IMR-90 (cell line): ENCODE results near the gene VPS26B. TPM values are rescaled to one million over a fixed set of nuclear protein-coding genes. Genes with fewer than 3 reads are reported as not detected.

Experiments used
- ATAC-seq: fragments of 200-7000 bp; cut with Tn5 transposase; 2 replicates; pipeline ENCODE4 v1.9.1; 2020; ENCODE audit warnings: low read depth, mild to moderate bottlenecking, moderate library complexity
- BruUV-seq: library from RNA; stranded (reverse); fragments of 400-500 nt; replicated peaks from 2 replicates; lab custom pipeline; 2021; lab: Mats Ljungman, UMichigan
- CTCF ChIA-PET: fragments of 300-600 bp; formaldehyde crosslinking; extraction: SDS; loops from one replicate; lab custom pipeline; 2021; ENCODE audit warnings: antibody characterized with exemption; lab: Yijun Ruan, JAX
- POLR2A ChIA-PET: fragments of 300-600 bp; sonication (Branson Sonifier 250); formaldehyde crosslinking; loops from one replicate; lab custom pipeline; 2022; ENCODE audit warnings: antibody characterized with exemption; ENCODE audit not compliant: unreplicated experiment; lab: Charles Lee
- DNase-seq: peaks from one replicate; pipeline ENCODE4 v3.0.0; 2013
- H2AFZ ChIP-seq: replicated peaks from 2 replicates; pipeline ENCODE3; 2013; ENCODE audit warnings: low read length, mild to moderate bottlenecking; ENCODE audit not compliant: poor library complexity
- H2AK5ac ChIP-seq: 2 replicates; pipeline ENCODE4 v1.6.1; 2013; ENCODE audit warnings: low read depth, low read length, inconsistent platforms
- H2AK9ac ChIP-seq: replicated peaks from 2 replicates; pipeline ENCODE3; 2013; ENCODE audit warnings: mild to moderate bottlenecking, low read depth, low read length, moderate library complexity; ENCODE audit not compliant: poor library complexity
- H2BK120ac ChIP-seq: 2 replicates; pipeline ENCODE4 v1.6.1; 2013; ENCODE audit warnings: low read depth, low read length, inconsistent platforms
- H2BK15ac ChIP-seq: 3 replicates; pipeline ENCODE4 v1.6.1; 2013; ENCODE audit warnings: low read depth, low read length, inconsistent platforms
- H2BK20ac ChIP-seq: 2 replicates; pipeline ENCODE4 v1.6.1; 2013; ENCODE audit warnings: low read depth, mild to moderate bottlenecking, inconsistent platforms, low read length, moderate library complexity
- H2BK5ac ChIP-seq: 2 replicates; pipeline ENCODE4 v1.6.1; 2013; ENCODE audit warnings: mild to moderate bottlenecking, low read depth, low read length, inconsistent platforms; ENCODE audit not compliant: poor library complexity, severe bottlenecking
- H3K14ac ChIP-seq: replicated peaks from 2 replicates; pipeline ENCODE4 v1.6.1; 2013; ENCODE audit warnings: low read depth, low read length, inconsistent platforms
- H3K18ac ChIP-seq: 2 replicates; pipeline ENCODE4 v1.6.1; 2013; ENCODE audit warnings: low read depth, low read length, control low read depth
- H3K23ac ChIP-seq: 2 replicates; pipeline ENCODE4 v1.6.1; 2013; ENCODE audit warnings: low read depth, low read length, inconsistent platforms
- H3K27ac ChIP-seq: 2 replicates; pipeline ENCODE4 v1.5.1; 2013; ENCODE audit warnings: mild to moderate bottlenecking, control low read depth, low read length; ENCODE audit not compliant: insufficient read depth
- H3K27me3 ChIP-seq: 2 replicates; pipeline ENCODE4 v1.6.1; 2013; ENCODE audit warnings: low read length; ENCODE audit not compliant: control insufficient read depth, insufficient read depth
- H3K36me3 ChIP-seq: 2 replicates; pipeline ENCODE4 v1.6.1; 2013; ENCODE audit warnings: low read length, mixed read lengths; ENCODE audit not compliant: control insufficient read depth, insufficient read depth
- H3K4ac ChIP-seq: 2 replicates; pipeline ENCODE4 v1.6.1; 2013; ENCODE audit warnings: low read depth, low read length, inconsistent platforms
- H3K4me1 ChIP-seq: 2 replicates; pipeline ENCODE4 v1.6.1; 2013; ENCODE audit warnings: low read length, mixed read lengths; ENCODE audit not compliant: control insufficient read depth, insufficient read depth
- H3K4me2 ChIP-seq: 2 replicates; pipeline ENCODE4 v1.6.1; 2013; ENCODE audit warnings: low read depth, mild to moderate bottlenecking, control low read depth, low read length, moderate library complexity
- H3K4me3 ChIP-seq: 2 replicates; pipeline ENCODE4 v1.5.1; 2013; ENCODE audit warnings: low read depth, mild to moderate bottlenecking, control low read depth, low read length, moderate library complexity; ENCODE audit not compliant: insufficient read depth
- H3K56ac ChIP-seq: 2 replicates; pipeline ENCODE4 v1.6.1; 2013; ENCODE audit warnings: low read length, inconsistent platforms; ENCODE audit not compliant: insufficient read depth; ENCODE audit errors: extremely low read depth
- H3K79me1 ChIP-seq, 2 experiments: 2 replicates each; pipeline ENCODE4 v1.6.1; 2013; ENCODE audit warnings: low read length in 2 of 2, inconsistent platforms in 1 of 2, low read depth in 1 of 2
- H3K9ac ChIP-seq: 2 replicates; pipeline ENCODE4 v1.6.1; 2013; ENCODE audit warnings: low read depth, low read length, control low read depth
- H3K9me1 ChIP-seq: 2 replicates; pipeline ENCODE4 v1.6.1; 2013; ENCODE audit warnings: low read length, inconsistent platforms; ENCODE audit not compliant: insufficient read depth
- H3K9me3 ChIP-seq: 2 replicates; pipeline ENCODE4 v1.6.1; 2013; ENCODE audit warnings: low read length; ENCODE audit not compliant: control insufficient read depth, insufficient read depth
- H4K20me1 ChIP-seq: 2 replicates; pipeline ENCODE4 v1.6.1; 2013; ENCODE audit warnings: low read length, inconsistent platforms; ENCODE audit not compliant: insufficient read depth
- H4K5ac ChIP-seq: 2 replicates; pipeline ENCODE4 v1.6.1; 2013; ENCODE audit warnings: mild to moderate bottlenecking, low read depth, low read length, control low read depth
- H4K8ac ChIP-seq, 2 experiments: 2 replicates each; pipeline ENCODE4 v1.6.1; 2013; ENCODE audit warnings: low read depth in 2 of 2, low read length in 2 of 2, control low read depth in 1 of 2, inconsistent platforms in 1 of 2
- H4K91ac ChIP-seq: 2 replicates; pipeline ENCODE4 v1.6.1; 2013; ENCODE audit warnings: low read depth, low read length, inconsistent platforms; ENCODE audit not compliant: insufficient read depth
- BHLHE40 ChIP-seq: fragments of 150-350 bp; IDR thresholded peaks from 2 replicates; pipeline ENCODE4 v1.6.1; 2016; ENCODE audit warnings: mild to moderate bottlenecking, low read depth, low read length
- CEBPB ChIP-seq: IDR thresholded peaks from 2 replicates; pipeline ENCODE4 v1.6.1; 2012; ENCODE audit warnings: low read depth, low read length, improper control_type of control experiment
- CHD1 ChIP-seq: IDR thresholded peaks from 2 replicates; pipeline ENCODE4 v1.6.1; 2012; ENCODE audit warnings: low read depth, low read length, improper control_type of control experiment
- CTCF ChIP-seq: conservative IDR thresholded peaks from 2 replicates; pipeline ENCODE4 v1.5.1; 2012; ENCODE audit warnings: mild to moderate bottlenecking, low read depth, low read length, improper control_type of control experiment
- ELK1 ChIP-seq: fragments of 150-350 bp; IDR thresholded peaks from 2 replicates; pipeline ENCODE4 v1.6.1; 2016; ENCODE audit warnings: low read depth, mild to moderate bottlenecking, low read length, moderate library complexity, borderline replicate concordance
- FOS ChIP-seq: fragments of 150-350 bp; IDR thresholded peaks from 2 replicates; pipeline ENCODE4 v1.6.1; 2016; ENCODE audit warnings: low read depth, low read length
- MAFK ChIP-seq: IDR thresholded peaks from 2 replicates; pipeline ENCODE4 v1.6.1; 2012; ENCODE audit warnings: low read depth, low read length, improper control_type of control experiment
- MAZ ChIP-seq: IDR thresholded peaks from 2 replicates; pipeline ENCODE4 v1.6.1; 2012; ENCODE audit warnings: low read depth, mild to moderate bottlenecking, low read length, improper control_type of control experiment, moderate library complexity, borderline replicate concordance
- MXI1 ChIP-seq: IDR thresholded peaks from 2 replicates; pipeline ENCODE4 v1.6.1; 2012; ENCODE audit warnings: low read depth, mild to moderate bottlenecking, low read length, moderate library complexity, borderline replicate concordance
- NFE2L2 ChIP-seq: fragments of 150-350 bp; IDR thresholded peaks from 2 replicates; pipeline ENCODE4 v1.6.1; 2016; ENCODE audit warnings: low read depth, mild to moderate bottlenecking, low read length
- POLR2A ChIP-seq: IDR thresholded peaks from 2 replicates; pipeline ENCODE4 v1.6.1; 2012; ENCODE audit warnings: mild to moderate bottlenecking, low read depth, low read length
- RAD21 ChIP-seq: IDR thresholded peaks from 2 replicates; pipeline ENCODE4 v1.6.1; 2012; ENCODE audit warnings: low read length, improper control_type of control experiment
- RCOR1 ChIP-seq: IDR thresholded peaks from 2 replicates; pipeline ENCODE4 v1.6.1; 2012; ENCODE audit warnings: mild to moderate bottlenecking, low read length, improper control_type of control experiment; ENCODE audit not compliant: insufficient replicate concordance
- RFX5 ChIP-seq: IDR thresholded peaks from 2 replicates; pipeline ENCODE4 v1.8.0; 2012; ENCODE audit warnings: low read depth, mild to moderate bottlenecking, low read length, moderate library complexity
- SMC3 ChIP-seq: fragments of 150-350 bp; IDR thresholded peaks from 2 replicates; pipeline ENCODE4 v1.6.1; 2016; ENCODE audit warnings: low read depth, mild to moderate bottlenecking, antibody characterized with exemption, low read length, moderate library complexity
- USF2 ChIP-seq: fragments of 150-350 bp; IDR thresholded peaks from 2 replicates; pipeline ENCODE4 v1.6.1; 2017; ENCODE audit warnings: mild to moderate bottlenecking, antibody characterized with exemption, low read length, low read depth
- WGBS, 2 experiments: methylation state at CpG; one replicate each; pipeline versions ENCODE4 v1.1.5 to v1.1.7; 2013; ENCODE audit warnings: missing lambda C conversion rate in 2 of 2; ENCODE audit not compliant: insufficient read length in 1 of 2; ENCODE audit errors: extremely low coverage in 2 of 2; 5-methylcytosine and 5-hydroxymethylcytosine counted together
- dilution Hi-C: fragments of 300-500 bp; cut with HindIII; formaldehyde crosslinking; loops from one replicate; pipeline ENCODE4 v1.14.3; 2018; ENCODE audit warnings: low sequenced_read_pairs; ENCODE audit not compliant: unreplicated experiment
- in situ Hi-C: fragments of 300-500 bp; cut with MboI; formaldehyde crosslinking; loops from 3 replicates; pipeline ENCODE4 v1.14.3; 2019; ENCODE audit warnings: low sequenced_read_pairs, inconsistent platforms, mixed read lengths
- intact Hi-C: fragments of 100-400 bp; cut with micrococcal nuclease; formaldehyde crosslinking; loops from 2 replicates; pipeline ENCODE4 v1.10.0; 2022
- polyA plus RNA-seq, 3 experiments: library from polyadenylated mRNA; depleted of rRNA; stranded (reverse); fragments of >200 nt; gene quantifications; 2 replicates each; pipeline ENCODE4 v1.2.3, GENCODE V29; 2012; ENCODE audit warnings: low replicate concordance in 1 of 3
- total RNA-seq: library from RNA; depleted of rRNA; stranded (reverse); fragments of >200 nt; gene quantifications from 2 replicates; pipeline ENCODE4 v1.2.3, GENCODE V29; 2012

VPS26B gene
- total and polyA plus RNA-seq, 2 of the 4 experiments (the other 2 are of a cell fraction) = 41.6 to 51.1 TPM

GRCh38 chr11:134270250-134270714, 45.8 kb downstream of the VPS26B start:
- H3K18ac ChIP-seq = no peak overlapping the region
- H3K4me2 ChIP-seq = no peak overlapping the region
- H3K14ac ChIP-seq = no peak overlapping the region
- no peak overlapping the region for H4K8ac ChIP-seq
- H3K4me3 ChIP-seq = no peak overlapping the region
- no peak for TF ChIP-seq NFE2L2
- TF ChIP-seq MAZ = no peak
- TF ChIP-seq MAFK = no peak
- no peak for TF ChIP-seq RFX5
- TF ChIP-seq USF2 = no peak
- no peak for TF ChIP-seq RCOR1
- TF ChIP-seq BHLHE40 = no peak
- no peak for TF ChIP-seq FOS
- TF ChIP-seq MXI1 = no peak
- TF ChIP-seq CHD1 = no peak
- no peak for TF ChIP-seq RAD21
- no peak for TF ChIP-seq POLR2A
- TF ChIP-seq CEBPB = no peak
- no peak for TF ChIP-seq ELK1
- TF ChIP-seq SMC3 = no peak
- TF ChIP-seq CTCF = no peak
- no peak overlapping the region for H4K91ac ChIP-seq
- H2AK5ac ChIP-seq = no peak overlapping the region
- H2BK20ac ChIP-seq = no peak overlapping the region
- CTCF ChIA-PET = no interaction called here
- H3K4me1 ChIP-seq = peaks cover 4% of the 10 kb centered on the region
- no peaks in the 10 kb centered on the region for H3K36me3 ChIP-seq
- H2BK5ac ChIP-seq = no peak overlapping the region
- no peak overlapping the region for H2AFZ ChIP-seq
- no peak overlapping the region for H3K4ac ChIP-seq
- dilution Hi-C loops = no loop called here
- no peak overlapping the region for H4K5ac ChIP-seq
- no peak overlapping the region for H3K23ac ChIP-seq
- intact Hi-C loops = no loop called here
- no peak overlapping the region for H2BK15ac ChIP-seq
- no peak overlapping the region for H3K56ac ChIP-seq
- BruUV-seq = no TSS peak
- no peaks in the 10 kb centered on the region for H3K79me1 ChIP-seq
- no peak overlapping the region for H2AK9ac ChIP-seq
- no peak overlapping the region for H3K9ac ChIP-seq
- DNase-seq (no peak), ATAC-seq (no peak)
- POLR2A ChIA-PET = no interaction called here
- H2BK120ac ChIP-seq = no peak overlapping the region
- no peaks in the 10 kb centered on the region for H3K9me1 ChIP-seq
- no peaks in the 10 kb centered on the region for H3K9me3 ChIP-seq
- H3K27me3 ChIP-seq = peaks cover 35% of the 10 kb centered on the region
- no peaks in the 10 kb centered on the region; the same call in 1 of the 2 replicates for H4K20me1 ChIP-seq
- in situ Hi-C loops = no loop called here
- no CpG with 5 or more reads among the region's 5 CpGs for WGBS, 2 experiments
- H3K27ac ChIP-seq = no peak overlapping the region
